Keratinocyte (primary cell): ENCODE data around the gene ATP1A3. TPM values are rescaled to one million over a fixed set of nuclear protein-coding genes. Genes with fewer than 3 reads are reported as not detected.

ENCODE experiments used
- DNase-seq: peaks from one replicate; pipeline ENCODE4 v3.0.0-alpha.2; 2011; ENCODE audit warnings: low read depth, missing footprints, low spot score
- FAIRE-seq: peaks from 2 replicates; lab custom pipeline; 2011; peaks lifted over from hg19 to GRCh38; lab: Jason Lieb, UNC
- H2AFZ ChIP-seq: 2 replicates; pipeline ENCODE4 v1.6.0; 2012; ENCODE audit warnings: low read length, control low read depth, inconsistent platforms; ENCODE audit not compliant: control insufficient read depth
- H3K27ac ChIP-seq: 2 replicates; pipeline ENCODE4 v1.5.1; 2011; ENCODE audit warnings: low read length; ENCODE audit not compliant: control insufficient read depth, insufficient read depth
- H3K27me3 ChIP-seq: 3 replicates; pipeline ENCODE4 v1.6.0; 2011; ENCODE audit warnings: low read length; ENCODE audit not compliant: control insufficient read depth, insufficient read depth; ENCODE audit errors: extremely low read depth
- H3K36me3 ChIP-seq, 2 experiments: 2 replicates in 1 of 2; 3 replicates in 1 of 2; pipeline ENCODE4 v1.5.1; 2011; ENCODE audit warnings: low read length in 2 of 2, mild to moderate bottlenecking in 1 of 2; ENCODE audit not compliant: control insufficient read depth in 2 of 2, insufficient read depth in 2 of 2; ENCODE audit errors: extremely low read depth in 1 of 2
- H3K4me1 ChIP-seq: 3 replicates; pipeline ENCODE4 v1.5.1; 2011; ENCODE audit warnings: low read length; ENCODE audit not compliant: control insufficient read depth, insufficient read depth; ENCODE audit errors: extremely low read depth
- H3K4me2 ChIP-seq: 3 replicates; pipeline ENCODE4 v1.6.0; 2011; ENCODE audit warnings: low read depth, low read length; ENCODE audit not compliant: control insufficient read depth, insufficient read depth; ENCODE audit errors: extremely low read depth
- H3K4me3 ChIP-seq, 3 experiments: fragments of 200-600 bp in 1 of 3; sonication (generic) in 1 of 3; 2 replicates in 2 of 3; 3 replicates in 1 of 3; pipeline ENCODE4 v1.5.1; 2011 to 2016; ENCODE audit warnings: low read length in 3 of 3, mild to moderate bottlenecking in 3 of 3, control low read depth in 2 of 3, inconsistent platforms in 1 of 3, low read depth in 1 of 3, mixed read lengths in 1 of 3, mixed run types in 1 of 3, moderate library complexity in 1 of 3; ENCODE audit not compliant: control insufficient read depth in 2 of 3, insufficient read depth in 2 of 3; ENCODE audit errors: extremely low read depth in 1 of 3
- H3K79me2 ChIP-seq: 2 replicates; pipeline ENCODE4 v1.6.0; 2012; ENCODE audit warnings: low read length; ENCODE audit not compliant: control insufficient read depth, insufficient read depth
- H3K9ac ChIP-seq: 3 replicates; pipeline ENCODE4 v1.6.0; 2011; ENCODE audit warnings: low read length; ENCODE audit not compliant: control insufficient read depth, insufficient read depth; ENCODE audit errors: extremely low read depth
- H3K9me1 ChIP-seq: 3 replicates; pipeline ENCODE4 v1.6.0; 2011; ENCODE audit warnings: low read length; ENCODE audit not compliant: control insufficient read depth, insufficient read depth; ENCODE audit errors: extremely low read depth
- H3K9me3 ChIP-seq: 2 replicates; pipeline ENCODE4 v1.5.1; 2012; ENCODE audit warnings: low read depth, low read length; ENCODE audit not compliant: control insufficient read depth
- H4K20me1 ChIP-seq: 3 replicates; pipeline ENCODE4 v1.6.0; 2011; ENCODE audit warnings: low read length; ENCODE audit not compliant: control insufficient read depth, insufficient read depth; ENCODE audit errors: extremely low read depth
- CTCF ChIP-seq, 3 experiments: IDR thresholded peaks in 1 of 3; conservative IDR thresholded peaks in 1 of 3; optimal IDR thresholded peaks in 1 of 3; 2 replicates in 2 of 3; 3 replicates in 1 of 3; pipeline versions ENCODE3 to v1.5.1; 2011; ENCODE audit warnings: low read length in 3 of 3, mild to moderate bottlenecking in 3 of 3, moderate library complexity in 2 of 3, control low read depth in 1 of 3, inconsistent platforms in 1 of 3; ENCODE audit not compliant: insufficient read depth in 2 of 3; ENCODE audit errors: extremely low read depth in 1 of 3
- EZH2 ChIP-seq: IDR thresholded peaks from one replicate; pipeline ENCODE4 v1.6.1; 2012; ENCODE audit warnings: inconsistent platforms, mild to moderate bottlenecking, low read length, moderate library complexity
- dilution Hi-C: fragments of 300-500 bp; cut with MboI; formaldehyde crosslinking; loops from one replicate; pipeline ENCODE4 v1.7.0; 2020; ENCODE audit warnings: low sequenced_read_pairs; ENCODE audit not compliant: extremely low pct_ligation_motif_present
- polyA plus RNA-seq, 5 experiments: library from polyadenylated mRNA; depleted of rRNA in 3 of 5; stranded (reverse) in 3 of 5; stranded (forward) in 1 of 5; unstranded in 1 of 5; fragments of >200 nt; gene quantifications; 1 replicate in 1 of 5; 2 replicates in 3 of 5; 3 replicates in 1 of 5; pipeline versions ENCODE4 v1.2.1 to v1.2.3, GENCODE V29; 2011 to 2012; ENCODE audit warnings: missing spikeins in 2 of 5, low read depth in 1 of 5, low replicate concordance in 1 of 5

ATP1A3 gene
- polyA plus RNA-seq, 1 donor (not counting 4 experiments of a cell fraction or from before 2014, with no cell fraction given): not detected

- Histone ChIP-seq H3K27ac (no peak overlapping the region), H3K9me3 (no peaks in the 10 kb centered on the region), H3K9ac (no peak overlapping the region), H4K20me1 (no peaks in the 10 kb centered on the region), H3K36me3 (no peaks in the 10 kb centered on the region), H3K4me3 (no peak overlapping the region), H3K27me3 (peaks cover 4% of the 10 kb centered on the region), H3K9me1 (no peaks in the 10 kb centered on the region), H3K4me1 (no peaks in the 10 kb centered on the region), H3K4me2 (no peak overlapping the region), H3K79me2 (no peaks in the 10 kb centered on the region), H2AFZ (no peak overlapping the region)
- no peak for TF ChIP-seq CTCF (optimal IDR thresholded peaks at IDR 0.05 in 1 of 3, IDR thresholded peaks at IDR 0.05 in 1 of 3, conservative IDR thresholded peaks at IDR 0.05 in 1 of 3; ENCODE audit: extremely low read depth in 1 of 3, insufficient read depth in 2 of 3, low read length in 3 of 3)
- no peak for TF ChIP-seq EZH2
- DNase-seq (no peak), FAIRE-seq (no peak)
- dilution Hi-C loops: no loop called here
These were observed 16.5 kb upstream of the ATP1A3 start for GRCh38 chr19:42010245-42011126.

- dilution Hi-C loops: no loop called here
- DNase-seq (no peak), FAIRE-seq (no peak)
- TF ChIP-seq CTCF (optimal IDR thresholded peaks at IDR 0.05 in 1 of 3, IDR thresholded peaks at IDR 0.05 in 1 of 3, conservative IDR thresholded peaks at IDR 0.05 in 1 of 3; ENCODE audit: extremely low read depth in 1 of 3, insufficient read depth in 2 of 3, low read length in 3 of 3) (no peak), EZH2 (no peak)
- Histone ChIP-seq H2AFZ (no peak overlapping the region), H3K4me1 (no peaks in the 10 kb centered on the region), H3K9me3 (no peaks in the 10 kb centered on the region), H3K9ac (no peak overlapping the region), H3K36me3 (no peaks in the 10 kb centered on the region), H3K9me1 (no peaks in the 10 kb centered on the region), H3K27me3 (peaks cover 11% of the 10 kb centered on the region), H4K20me1 (no peaks in the 10 kb centered on the region), H3K4me3 (no peak overlapping the region), H3K79me2 (no peaks in the 10 kb centered on the region), H3K4me2 (no peak overlapping the region), H3K27ac (no peak overlapping the region)
These were observed 12.5 kb upstream of the ATP1A3 start for GRCh38 chr19:42006569-42006968.
